Globus pallidus (tissue), 1 donor: ENCODE data around the gene LCN6.

Experiments used
- DNase-seq: peaks from one replicate; pipeline ENCODE4 v3.0.0-alpha.2; 2015; ENCODE audit warnings: low spot score

LCN6 gene

DNA sequence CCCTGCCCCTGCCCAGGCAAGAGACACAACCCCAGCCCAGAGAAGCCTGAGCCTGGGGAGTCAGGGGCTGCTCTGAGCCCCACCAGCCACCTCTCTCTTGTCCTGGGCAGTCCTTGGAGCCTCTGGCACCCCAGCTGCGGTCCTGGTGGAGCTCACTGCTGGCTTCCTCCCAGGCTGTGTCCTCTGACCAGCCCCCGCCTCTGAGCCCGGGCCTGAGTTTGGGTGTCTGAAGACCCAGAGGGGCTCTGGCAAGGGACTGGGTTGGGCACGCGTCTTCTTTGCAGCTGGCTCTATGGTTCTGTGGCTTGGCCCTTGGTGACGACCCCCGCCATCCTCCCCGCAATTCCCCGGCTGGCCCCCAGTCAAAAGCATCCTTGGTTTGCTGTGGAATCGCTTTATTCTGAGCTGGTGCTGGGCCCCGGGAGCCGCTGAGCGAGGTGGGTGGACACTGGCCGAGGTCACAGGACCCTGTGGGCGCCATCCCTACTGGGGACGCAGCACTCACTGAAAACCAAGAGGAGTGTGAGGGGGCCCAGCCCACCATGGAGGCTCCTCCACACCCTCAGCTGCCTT lies 4.6 kb downstream of the LCN6 start:
- no peak for DNase-seq

DNA sequence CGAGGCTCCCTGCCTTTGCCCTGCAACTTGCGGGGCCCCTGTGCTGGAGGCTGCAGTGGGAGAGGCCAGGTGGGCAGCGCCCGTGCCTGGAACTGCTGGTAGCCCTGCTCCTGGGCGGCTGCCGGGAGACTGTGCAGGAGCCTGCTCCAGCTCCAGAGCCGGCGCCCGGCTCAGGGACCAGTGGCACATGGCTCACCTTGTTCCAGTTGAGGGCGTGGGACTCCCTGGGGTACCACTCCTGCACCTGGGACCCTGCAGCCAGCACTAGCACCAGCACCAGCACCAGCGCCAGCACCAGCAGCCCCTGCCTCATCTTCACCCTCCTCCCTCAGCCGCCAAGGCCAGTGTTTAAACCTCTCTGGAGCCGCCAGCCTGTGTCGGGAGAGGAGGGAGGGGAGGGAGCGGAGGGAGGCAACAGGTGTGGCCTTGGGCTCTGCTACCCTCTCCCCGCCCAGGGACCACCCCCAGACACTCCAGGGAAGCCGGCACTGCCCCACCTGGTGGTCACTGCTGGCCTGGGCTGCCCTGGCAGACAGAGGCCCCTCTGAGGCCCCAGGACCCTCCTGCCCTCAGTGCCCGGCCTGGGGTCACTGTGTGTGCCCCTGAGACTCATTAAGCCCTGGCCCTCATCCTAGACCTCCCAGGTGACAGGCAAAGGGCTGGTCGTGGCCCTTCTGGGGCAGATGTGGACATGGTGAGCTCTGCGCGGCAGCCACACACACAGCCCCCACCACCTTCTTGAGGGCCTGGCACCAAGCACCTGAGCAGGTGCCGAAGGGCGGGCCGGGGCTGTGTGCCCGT lies 5.5 kb downstream of the LCN6 start, which contains the start of gene LCN10:
Gene LCN10 (minus strand): TSS at position 350 of the 801 bp plus-strand sequence. CDS start 37 bp downstream, at position 313.
- DNase-seq: no peak

DNA sequence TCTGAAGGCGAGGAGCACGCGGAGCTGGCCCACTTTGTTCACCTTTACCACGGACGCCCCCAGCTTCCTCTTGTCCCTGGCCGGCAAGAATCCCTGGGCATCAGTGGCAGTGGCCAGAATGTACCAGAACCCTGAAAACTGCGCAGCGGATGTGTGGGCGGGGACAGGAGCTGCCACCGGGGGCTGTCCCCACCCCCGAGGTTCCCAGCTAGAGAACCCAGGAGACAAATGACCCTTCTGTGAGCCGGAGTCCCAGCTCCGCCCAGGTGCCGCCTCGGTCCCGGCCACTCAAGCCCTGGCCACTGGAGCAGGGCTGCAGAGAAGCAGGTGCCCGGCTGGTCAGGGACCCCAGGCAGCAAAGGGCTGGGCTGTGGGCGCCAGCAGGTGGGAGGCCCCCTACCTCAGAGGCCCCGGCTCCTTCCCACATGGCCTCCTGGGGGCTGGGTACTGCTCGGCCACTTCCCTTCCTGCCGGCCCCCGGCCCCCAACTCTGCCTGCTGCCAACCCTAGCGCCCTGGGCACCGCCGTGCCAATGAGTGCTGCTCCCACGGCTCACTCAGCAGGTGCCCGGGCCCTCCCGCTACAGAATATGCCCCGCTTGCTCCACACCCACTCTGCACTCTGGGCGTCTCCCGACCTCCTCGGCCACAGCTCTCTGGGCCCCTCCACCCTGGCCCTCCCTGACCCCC lies 6.3 kb downstream of the LCN6 start:
- DNase-seq: no peak

DNA sequence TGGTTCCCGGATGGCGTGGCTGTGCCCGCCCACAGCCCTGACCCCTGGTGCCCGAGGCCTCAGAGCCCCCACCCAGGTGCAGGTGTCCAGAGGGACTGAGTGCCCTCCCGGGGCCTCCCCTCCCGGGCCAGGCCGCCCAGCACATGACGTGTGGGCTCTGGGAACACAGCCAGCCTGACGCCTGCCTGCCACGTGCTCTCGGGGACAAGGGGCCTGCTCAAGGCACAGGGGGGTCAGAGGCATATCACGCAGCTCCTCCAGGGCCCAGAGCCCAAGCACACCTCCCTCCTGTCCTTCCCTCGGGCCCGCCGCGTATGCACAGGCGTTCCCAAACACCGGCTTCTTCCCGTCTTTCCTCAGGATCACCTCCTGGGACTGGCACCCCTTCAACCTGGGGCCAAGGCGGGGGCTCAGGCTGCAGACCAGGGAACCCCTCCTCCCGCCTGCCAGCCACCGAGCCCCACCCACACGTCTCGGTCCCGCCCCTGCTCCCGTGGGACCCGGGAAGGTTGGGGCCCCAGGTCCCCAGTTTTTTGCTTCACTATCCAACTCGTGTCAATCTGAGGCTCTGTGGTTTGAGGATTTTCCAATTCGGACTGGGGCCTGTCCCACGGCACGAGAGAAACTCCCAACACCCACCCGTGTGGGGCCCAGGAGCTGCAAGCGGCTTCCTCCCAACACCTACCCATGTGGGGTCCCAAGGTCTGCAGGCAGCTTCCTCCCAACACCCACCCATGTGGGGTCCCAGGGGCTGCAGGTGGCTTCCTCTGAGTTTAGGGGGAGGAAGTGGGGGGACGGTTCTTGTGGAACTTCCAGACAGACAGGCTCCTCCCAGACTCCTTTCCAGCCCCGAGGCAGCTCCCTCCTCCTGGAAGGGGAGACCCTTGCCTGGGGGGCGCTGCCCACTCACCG lies 7.1 kb downstream of the LCN6 start:
- no peak for DNase-seq

DNA sequence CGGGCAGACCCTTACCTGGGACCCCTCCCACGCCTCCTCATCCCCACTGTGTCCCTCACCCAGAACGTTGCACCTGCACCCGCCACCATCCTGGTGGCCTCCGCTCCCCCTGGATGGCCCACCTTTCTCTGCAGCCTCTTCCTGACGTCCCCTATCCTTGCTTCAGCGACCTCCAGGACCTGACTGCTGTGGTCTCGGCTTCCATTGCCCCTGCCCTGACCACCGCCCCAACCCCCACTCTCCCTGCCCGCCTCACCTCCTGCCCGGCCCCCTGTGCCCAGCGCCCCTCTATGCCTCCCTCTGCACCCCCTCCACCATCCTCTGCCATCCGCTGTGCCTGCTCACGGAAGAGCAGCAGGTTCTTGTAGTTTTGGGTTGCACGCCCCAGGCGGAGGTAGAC lies 7.8 kb downstream of the LCN6 start:
- no peak for DNase-seq

DNA sequence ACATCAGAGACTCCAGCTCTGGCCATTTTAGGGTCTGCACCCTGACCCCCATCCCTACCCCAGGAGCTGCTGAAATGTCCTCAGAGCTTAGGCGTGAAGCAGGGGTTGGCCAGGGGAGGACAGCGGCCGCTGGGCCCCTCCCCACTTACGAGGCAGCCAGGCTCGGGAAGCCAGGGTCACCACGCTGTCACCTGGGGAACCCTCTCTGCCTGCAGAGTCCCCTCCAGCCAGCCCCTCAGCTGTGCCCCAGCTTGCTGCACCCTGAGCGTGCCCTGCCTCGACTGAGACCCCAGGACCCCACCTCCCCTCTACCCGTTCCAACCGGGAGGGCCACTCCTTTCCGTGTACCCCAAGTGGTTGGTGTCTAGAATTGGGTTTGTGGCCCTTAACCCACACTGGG lies 8.3 kb downstream of the LCN6 start:
- no peak for DNase-seq

DNA sequence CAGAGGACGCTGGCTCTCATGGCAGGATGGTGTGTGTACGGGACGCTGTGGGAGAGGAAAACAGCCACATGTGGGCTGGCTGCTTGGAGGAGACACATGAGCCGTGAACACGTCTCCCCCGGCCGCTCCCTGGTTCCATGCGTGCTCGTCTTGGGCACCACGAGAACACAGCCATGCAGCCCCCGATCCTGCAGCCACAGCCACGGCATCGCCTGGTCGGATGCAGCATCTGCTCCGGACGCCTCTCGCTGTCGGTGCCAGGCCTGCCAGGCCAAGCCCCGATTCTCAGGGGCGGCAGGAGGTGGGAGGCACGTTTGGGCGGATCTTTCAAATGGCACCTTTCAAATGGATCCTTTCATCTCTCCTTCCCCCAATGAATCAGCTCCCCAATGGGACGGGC lies 8.8 kb downstream of the LCN6 start:
- no peak for DNase-seq

DNA sequence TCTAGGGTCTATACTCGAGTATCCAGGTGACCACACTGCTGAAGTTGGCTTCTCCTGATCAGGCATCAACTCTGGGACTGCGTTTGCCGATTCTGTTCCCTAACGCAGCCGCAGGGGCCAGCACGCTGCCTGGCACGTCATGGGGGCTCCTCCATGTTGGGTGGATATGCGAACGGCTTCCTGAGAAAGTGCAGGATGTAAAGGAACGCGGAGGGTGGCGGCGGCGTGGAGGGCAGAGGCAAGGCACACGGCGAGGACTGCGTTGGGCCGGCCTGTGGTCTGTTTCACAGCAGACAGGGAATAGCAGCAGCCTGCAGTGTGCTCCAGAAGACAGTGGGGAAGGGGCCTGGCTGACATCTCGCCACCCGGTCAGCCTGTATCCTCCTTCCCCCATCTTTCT lies 9.4 kb downstream of the LCN6 start:
- no peak for DNase-seq

DNA sequence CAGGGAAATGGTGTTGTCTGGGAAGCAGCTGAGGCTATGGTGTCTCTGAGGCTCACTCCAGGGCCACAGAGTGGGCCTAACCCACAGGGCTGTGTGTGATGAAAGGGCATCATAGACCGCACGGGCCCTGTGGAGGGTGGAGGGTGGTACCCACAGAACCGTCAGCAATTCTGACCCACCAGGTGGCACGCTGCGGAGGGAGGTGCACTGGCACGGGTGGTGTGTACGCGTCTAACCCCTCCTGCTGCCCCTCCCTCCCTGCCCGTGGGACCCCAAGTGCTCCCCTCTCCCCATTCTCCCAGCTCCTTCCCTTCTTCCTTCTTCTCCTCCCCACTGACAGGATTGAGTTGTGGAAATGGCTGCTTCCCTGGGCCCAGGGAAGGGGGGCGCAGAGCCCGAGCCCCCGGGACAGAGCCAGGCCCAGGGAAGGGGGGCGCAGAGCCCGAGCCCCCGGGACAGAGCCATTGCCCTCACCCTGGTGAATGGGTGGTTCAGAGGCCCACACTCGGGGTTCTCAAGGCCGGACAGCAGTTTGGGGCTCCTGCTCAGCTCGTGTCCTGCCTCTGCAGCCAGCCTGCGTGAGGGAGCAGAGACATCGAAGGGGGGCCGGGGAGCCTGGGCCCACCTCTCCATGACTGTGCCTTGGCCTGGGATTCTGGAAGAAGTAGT lies 12.4 kb downstream of the LCN6 start:
- no peak for DNase-seq

DNA sequence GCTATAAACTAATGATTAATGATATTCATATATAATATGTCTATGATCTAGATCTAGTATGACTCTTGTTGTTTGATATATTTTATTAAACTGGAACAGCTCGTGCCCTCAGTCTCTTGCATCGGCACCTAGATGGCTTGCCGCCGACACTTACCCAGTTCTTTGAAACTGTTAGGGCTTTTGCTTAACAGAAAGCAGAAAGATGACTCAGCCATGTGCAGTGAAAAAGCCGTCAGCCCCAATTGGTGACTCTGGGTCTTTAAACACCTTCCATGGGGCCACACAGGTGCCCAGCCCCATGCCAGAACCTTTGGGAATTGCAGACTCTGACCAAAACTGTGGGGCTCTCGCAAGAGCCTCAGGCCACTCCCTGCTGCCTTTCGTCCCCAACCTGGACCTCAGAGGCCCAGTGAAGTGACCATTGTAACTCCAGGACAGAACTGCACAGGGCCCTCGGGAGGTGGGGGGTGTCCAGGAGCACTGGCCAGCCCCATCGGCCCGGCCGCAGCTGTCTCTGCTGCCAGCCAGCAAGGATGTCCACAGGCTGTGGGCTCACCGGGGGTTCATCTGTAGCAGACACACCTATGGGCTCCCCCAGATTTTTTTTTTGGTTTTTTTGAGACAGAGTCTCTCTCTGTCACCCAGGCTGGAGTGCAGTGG lies 13.4 kb downstream of the LCN6 start:
- no peak for DNase-seq

DNA sequence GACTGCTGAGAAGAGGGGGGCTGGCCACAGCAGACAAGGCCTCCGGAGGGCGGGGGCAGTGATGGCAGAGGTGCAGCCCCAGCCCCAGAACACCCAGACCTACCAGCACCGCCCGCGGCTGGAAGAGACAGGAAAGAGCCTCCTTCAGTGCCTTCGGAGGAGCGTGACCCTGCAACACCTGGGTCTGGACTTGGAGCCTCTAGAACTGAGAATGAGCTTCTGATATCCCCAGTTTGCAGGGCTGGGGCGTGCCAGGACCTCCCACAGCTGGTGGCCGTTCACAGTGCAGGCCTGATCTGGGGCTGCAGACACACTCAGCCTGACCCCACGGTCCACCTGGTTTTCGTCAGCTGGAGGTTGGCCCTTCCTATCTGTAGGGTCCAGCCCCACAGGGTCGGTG lies 14.7 kb downstream of the LCN6 start:
- DNase-seq: no peak

DNA sequence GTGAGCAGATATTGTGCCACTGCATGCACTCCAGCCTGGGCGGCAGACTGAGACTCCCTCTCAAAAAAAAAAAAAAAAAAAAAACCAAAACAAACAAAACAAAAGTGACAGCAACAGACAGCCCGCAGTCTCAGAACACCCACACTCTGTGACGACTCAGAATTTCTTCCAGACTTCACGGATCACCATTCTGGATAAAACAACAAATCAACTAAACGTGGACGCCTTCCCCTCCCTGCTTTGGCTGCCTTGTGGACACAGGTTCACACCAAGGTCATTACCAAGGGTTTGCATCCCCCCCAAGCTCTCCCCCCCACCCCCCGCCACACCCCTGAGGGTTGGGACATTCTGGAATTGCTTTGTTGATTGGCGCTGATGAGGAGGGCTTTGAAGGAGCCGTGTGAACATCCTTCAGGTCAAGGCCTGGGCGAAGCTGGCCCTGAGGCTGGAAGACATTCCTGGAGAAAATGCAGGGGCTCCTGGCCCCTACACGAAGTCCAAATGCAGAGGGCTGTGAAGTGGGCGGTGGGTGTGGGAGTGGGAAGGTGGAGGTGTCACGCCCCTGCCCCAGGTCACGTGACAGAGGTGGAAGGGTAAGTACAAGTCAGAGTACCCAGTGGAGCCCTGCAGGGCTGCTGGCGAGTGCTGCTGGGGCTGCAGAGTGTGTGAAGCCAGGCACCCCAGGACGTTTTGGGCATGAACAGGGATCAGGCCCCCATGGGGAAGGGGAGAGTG lies 15.7 kb downstream of the LCN6 start:
- no peak for DNase-seq

DNA sequence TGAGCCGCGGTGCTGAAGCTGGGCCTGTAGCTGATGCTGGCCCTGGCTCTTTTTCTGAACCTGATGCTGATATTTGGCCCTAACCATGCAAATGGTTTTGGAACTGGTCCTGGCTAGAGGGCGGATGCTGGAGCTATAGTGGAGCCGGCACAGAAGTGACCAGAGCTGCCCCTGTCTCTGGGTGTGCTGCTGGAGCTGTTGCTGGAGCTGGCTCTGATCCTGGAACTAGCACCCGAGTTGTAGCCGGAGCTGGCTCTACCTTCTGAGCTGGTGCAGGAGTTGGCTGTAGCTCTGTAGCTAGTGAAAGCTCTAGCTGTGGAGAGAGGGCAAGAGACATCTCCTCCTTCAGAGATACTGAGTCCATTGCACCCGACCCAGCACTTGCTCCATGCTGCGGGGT lies 18.4 kb downstream of the LCN6 start:
- no peak for DNase-seq

DNA sequence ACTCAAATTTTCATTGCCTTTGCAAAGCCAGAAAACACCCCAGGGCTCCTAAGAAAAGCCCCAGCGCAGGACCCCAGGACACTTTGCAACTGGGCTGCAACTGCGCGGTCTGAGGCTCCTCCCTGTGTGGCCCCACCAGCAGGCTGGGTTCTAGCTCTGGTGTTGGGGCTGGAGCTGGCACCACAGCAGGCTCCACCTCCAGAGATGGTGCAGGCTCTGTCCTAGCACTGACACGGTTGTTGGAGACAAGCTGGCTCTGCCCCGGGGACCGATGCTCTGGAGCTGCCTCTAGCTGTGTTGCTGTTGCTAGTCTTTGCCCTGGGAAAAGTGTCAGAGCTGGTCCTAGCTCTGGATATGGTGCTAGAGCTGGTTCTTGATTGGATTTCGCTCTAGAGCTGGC lies 19.2 kb downstream of the LCN6 start:
- DNase-seq: no peak

DNA sequence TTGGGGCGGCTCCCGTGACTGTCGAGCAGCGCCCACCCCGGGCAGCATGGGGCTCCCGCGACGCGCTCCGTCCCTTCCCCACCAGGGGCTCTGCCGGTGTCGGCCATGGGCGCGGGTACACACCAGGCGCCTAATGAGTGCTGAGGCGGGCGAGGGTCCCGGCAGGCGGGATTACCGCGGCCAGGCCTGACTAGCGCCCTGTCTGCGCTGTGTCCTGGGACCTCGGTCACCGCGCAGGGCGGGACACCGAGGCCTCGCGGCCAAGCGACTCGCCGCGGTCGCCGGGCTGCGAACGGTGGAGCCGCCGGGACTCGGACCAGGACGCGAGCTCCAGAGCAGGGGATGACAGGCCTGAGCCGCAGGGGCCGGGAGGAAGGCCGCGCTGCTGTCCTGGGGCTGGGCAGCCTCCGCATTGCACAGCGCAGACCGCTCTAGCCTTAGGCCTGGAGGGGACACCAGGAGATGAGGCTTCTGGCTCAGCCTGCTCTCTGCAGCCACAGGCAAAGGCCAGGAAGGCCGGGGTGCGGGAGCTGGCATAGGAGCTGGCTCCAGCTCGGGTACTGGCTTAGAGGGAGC lies 19.7 kb downstream of the LCN6 start:
- no peak for DNase-seq

DNA sequence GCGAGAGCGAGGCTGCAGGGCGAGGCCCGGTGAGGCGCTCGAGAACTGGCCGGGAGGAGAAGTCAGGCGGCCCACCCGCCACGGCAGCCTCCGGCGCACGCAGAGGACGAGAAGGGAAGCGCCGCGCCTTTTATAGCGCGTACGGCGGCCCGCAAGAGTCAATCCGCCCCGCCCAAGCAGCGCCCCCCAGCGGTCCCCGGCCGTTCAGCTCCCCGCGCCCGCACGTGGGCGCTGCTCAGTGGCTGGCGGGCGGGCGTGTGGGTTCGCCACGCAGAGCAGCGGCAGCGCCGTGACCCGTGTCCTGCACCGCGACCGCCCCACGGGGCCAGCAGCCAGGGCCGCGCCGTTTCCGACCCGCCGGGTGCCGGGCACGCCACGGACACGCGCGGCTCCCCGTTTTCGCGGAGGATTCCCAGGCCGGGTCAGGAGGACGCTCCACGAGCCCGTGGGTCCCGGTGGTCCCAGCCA lies 20.2 kb downstream of the LCN6 start:
- DNase-seq: peak; percentile 73

DNA sequence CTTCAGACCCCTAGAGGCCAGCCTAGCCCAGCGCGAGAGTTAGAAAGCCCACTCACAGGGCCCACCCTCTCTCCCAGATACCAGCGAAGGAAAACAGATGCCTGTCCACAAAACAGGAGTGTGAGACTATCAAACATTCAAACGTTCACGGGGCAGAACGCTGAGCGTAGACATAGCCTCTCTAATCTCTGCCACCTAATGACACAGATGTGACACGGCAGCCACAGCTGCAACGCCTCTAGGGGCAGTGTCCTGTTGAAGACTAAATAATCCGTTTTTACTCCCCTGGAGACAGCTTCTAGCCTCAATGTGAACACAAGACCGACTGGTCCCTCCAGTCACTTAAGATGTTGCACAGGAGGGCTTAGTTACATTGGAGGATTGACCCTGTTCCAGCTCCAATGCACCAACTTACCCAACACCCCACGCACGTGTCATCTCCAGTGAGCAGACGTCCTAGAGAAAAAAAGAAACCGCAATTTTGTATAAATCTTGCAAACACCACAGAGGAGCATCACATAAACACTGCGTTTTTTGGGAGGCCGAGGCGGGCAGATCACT lies 21.6 kb downstream of the LCN6 start:
- DNase-seq: no peak

DNA sequence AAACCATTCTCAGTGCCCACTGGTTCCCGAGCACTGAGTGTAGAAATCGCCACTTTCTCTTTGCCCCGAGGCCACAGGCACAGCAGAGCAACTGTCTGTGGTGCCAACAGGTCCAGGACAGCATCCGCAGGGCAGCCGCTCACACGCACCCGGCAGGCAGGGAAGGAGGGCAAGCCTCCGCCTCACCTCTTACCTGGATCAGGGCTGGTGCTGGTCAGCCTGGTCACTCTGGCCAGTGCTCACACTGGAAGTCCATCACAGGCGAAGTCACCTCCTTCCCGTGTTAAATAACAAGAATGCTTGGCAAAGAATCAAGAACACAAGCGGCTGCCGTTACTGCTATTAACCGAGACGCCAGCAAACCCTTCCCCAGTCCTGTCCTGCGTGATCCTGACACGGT lies 22.2 kb downstream of the LCN6 start:
- DNase-seq: no peak

DNA sequence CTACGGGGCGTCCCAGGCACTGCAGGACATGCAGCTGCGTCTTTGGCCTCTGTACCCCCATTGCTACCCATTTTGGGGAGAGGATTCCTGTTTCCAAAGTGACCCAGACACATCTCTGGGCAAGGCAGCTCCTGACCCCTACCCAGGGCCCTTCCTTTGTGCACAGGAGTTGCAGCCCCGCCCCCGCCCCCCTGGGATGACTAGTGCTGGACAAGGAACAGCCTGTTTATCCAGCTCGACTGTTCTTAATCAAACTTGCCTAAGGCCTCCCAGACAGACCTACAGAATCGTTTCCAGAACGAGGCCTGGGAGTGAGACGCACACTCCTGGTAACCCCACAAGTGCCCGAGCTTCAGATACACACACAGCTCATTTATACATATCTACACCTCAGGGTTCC lies 22.7 kb downstream of the LCN6 start:
- DNase-seq: no peak

DNA sequence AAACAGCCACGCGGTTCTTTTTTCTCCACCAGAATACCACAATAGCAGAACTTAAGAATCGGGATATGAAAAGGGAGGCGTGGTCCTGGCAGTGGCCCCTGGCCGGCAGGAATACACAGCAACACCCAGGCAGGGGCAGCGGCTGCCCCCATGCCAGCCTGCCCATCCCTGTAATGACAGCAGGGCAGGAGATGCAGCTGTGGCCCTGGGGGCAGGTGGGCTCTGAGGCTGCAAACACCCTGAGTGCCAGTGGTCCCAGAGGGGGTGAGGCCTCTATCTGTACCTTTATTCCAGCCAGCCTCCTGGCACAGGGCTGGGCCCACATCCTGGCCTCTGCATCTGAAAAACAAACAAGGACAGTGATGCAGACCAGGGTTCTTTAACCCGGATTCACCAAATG lies 23.6 kb downstream of the LCN6 start:
- no peak for DNase-seq
